Measurements from ENCODE around the gene PDZRN4.

Gene PDZRN4

GRCh38 chr12:41510470-41510869 lies 322.4 kb downstream of the PDZRN4 start:
- TF ChIP-seq ISL1 (CRISPR knock-in tag; IDR thresholded peaks at IDR 0.05) (no peak), TSHZ2 (CRISPR knock-in tag; IDR thresholded peaks at IDR 0.05) (no peak), ZFP3 (CRISPR knock-in tag; IDR thresholded peaks at IDR 0.05) (no peak), ZNF8 (CRISPR knock-in tag; IDR thresholded peaks at IDR 0.05) (no peak)
- ATAC-seq = no peak

GRCh38 chr12:41511247-41511646 lies 323.1 kb downstream of the PDZRN4 start:
- ATAC-seq = no peak
- TF ChIP-seq ISL1 (CRISPR knock-in tag; IDR thresholded peaks at IDR 0.05) (peak; percentile 17; the same call in 1 of the 2 replicates), ZFP30 (CRISPR knock-in tag; IDR thresholded peaks at IDR 0.05) (no peak), CREB5 (CRISPR knock-in tag; IDR thresholded peaks at IDR 0.05; ENCODE audit: low read depth) (no peak), CSRNP3 (CRISPR knock-in tag; IDR thresholded peaks at IDR 0.05) (no peak)

- ATAC-seq = no peak
- TF ChIP-seq CSRNP3 (CRISPR knock-in tag; IDR thresholded peaks at IDR 0.05) = no peak
- no peak for TF ChIP-seq OSR1 (CRISPR knock-in tag; IDR thresholded peaks at IDR 0.05)
- no peak for TF ChIP-seq GLIS3 (CRISPR knock-in tag; IDR thresholded peaks at IDR 0.05)
- no peak for TF ChIP-seq ISL1 (CRISPR knock-in tag; IDR thresholded peaks at IDR 0.05)
- no peak for TF ChIP-seq RARB (CRISPR knock-in tag; IDR thresholded peaks at IDR 0.05)
- TF ChIP-seq SNAI2 (CRISPR knock-in tag; IDR thresholded peaks at IDR 0.05) = no peak
- no peak for TF ChIP-seq TSHZ2 (CRISPR knock-in tag; IDR thresholded peaks at IDR 0.05)
- no peak for TF ChIP-seq ZFP30 (CRISPR knock-in tag; IDR thresholded peaks at IDR 0.05)
- TF ChIP-seq BACH2 (CRISPR knock-in tag; IDR thresholded peaks at IDR 0.05; ENCODE audit: borderline replicate concordance) = no peak
- TF ChIP-seq PPARA (CRISPR knock-in tag; IDR thresholded peaks at IDR 0.05; ENCODE audit: borderline replicate concordance) = no peak
- no peak for TF ChIP-seq ARNTL (CRISPR knock-in tag; IDR thresholded peaks at IDR 0.05; ENCODE audit: borderline replicate concordance, low read depth)
- no peak for TF ChIP-seq TCF4 (CRISPR knock-in tag; IDR thresholded peaks at IDR 0.05; ENCODE audit: borderline replicate concordance)
- TF ChIP-seq ZNF565 (CRISPR knock-in tag; conservative IDR thresholded peaks at IDR 0.05; ENCODE audit: low read depth) = no peak
- TF ChIP-seq POU6F1 (CRISPR knock-in tag; IDR thresholded peaks at IDR 0.05; ENCODE audit: borderline replicate concordance, low read depth) = no peak
- no peak for TF ChIP-seq TOX (CRISPR knock-in tag; IDR thresholded peaks at IDR 0.05; ENCODE audit: borderline replicate concordance)
- no peak for TF ChIP-seq ZNF8 (CRISPR knock-in tag; IDR thresholded peaks at IDR 0.05)
- no peak for TF ChIP-seq CSDC2 (CRISPR knock-in tag; IDR thresholded peaks at IDR 0.05)
- TF ChIP-seq ZNF70 (CRISPR knock-in tag; IDR thresholded peaks at IDR 0.05) = no peak
- no peak for TF ChIP-seq ZFP3 (CRISPR knock-in tag; IDR thresholded peaks at IDR 0.05)
- no peak for TF ChIP-seq CREB5 (CRISPR knock-in tag; IDR thresholded peaks at IDR 0.05; ENCODE audit: low read depth)
Measured at GRCh38 chr12:41512497-41512896, 324.4 kb downstream of the PDZRN4 start.
